Measurements from ENCODE around the gene KLHL29. TPM values are rescaled to one million over a fixed set of nuclear protein-coding genes. Genes with fewer than 3 reads are reported as not detected.

Gene KLHL29
- total and polyA plus RNA-seq, 10 of the 15 experiments (the other 5 are each of a cell fraction or from before 2014, with no cell fraction given), result 1.4 to 19.5 (median 6.1) TPM

DNA sequence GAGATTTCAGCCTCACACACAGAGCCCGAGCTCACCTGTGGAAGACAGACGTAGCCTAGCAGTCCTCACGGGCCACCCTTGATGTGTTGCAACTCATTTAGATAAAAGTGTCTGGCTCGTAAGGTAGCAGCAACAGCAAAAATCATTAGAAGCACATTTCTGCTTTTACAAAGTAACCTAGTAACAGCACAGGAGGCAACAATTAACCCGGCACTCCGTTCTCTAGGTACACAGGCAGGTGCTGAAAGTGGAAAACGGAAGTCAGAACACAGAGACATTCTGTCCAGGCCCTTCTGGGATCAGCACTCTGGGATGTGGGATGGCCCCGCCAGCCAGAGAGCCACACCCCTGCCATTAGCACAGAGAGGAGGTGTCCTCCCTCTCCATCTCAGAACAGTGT is 99.3 kb downstream of the KLHL29 start (continued):
- TF ChIP-seq, protein P1, sequence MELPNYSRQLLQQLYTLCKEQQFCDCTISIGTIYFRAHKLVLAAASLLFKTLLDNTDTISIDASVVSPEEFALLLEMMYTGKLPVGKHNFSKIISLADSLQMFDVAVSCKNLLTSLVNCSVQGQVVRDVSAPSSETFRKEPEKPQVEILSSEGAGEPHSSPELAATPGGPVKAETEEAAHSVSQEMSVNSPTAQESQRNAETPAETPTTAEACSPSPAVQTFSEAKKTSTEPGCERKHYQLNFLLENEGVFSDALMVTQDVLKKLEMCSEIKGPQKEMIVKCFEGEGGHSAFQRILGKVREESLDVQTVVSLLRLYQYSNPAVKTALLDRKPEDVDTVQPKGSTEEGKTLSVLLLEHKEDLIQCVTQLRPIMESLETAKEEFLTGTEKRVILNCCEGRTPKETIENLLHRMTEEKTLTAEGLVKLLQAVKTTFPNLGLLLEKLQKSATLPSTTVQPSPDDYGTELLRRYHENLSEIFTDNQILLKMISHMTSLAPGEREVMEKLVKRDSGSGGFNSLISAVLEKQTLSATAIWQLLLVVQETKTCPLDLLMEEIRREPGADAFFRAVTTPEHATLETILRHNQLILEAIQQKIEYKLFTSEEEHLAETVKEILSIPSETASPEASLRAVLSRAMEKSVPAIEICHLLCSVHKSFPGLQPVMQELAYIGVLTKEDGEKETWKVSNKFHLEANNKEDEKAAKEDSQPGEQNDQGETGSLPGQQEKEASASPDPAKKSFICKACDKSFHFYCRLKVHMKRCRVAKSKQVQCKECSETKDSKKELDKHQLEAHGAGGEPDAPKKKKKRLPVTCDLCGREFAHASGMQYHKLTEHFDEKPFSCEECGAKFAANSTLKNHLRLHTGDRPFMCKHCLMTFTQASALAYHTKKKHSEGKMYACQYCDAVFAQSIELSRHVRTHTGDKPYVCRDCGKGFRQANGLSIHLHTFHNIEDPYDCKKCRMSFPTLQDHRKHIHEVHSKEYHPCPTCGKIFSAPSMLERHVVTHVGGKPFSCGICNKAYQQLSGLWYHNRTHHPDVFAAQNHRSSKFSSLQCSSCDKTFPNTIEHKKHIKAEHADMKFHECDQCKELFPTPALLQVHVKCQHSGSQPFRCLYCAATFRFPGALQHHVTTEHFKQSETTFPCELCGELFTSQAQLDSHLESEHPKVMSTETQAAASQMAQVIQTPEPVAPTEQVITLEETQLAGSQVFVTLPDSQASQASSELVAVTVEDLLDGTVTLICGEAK (IDR thresholded peaks at IDR 0.05; ENCODE audit: borderline replicate concordance), result no peak
- TF ChIP-seq TCF7 (IDR thresholded peaks at IDR 0.05; ENCODE audit: borderline replicate concordance) (no peak), NFXL1 (IDR thresholded peaks at IDR 0.05; ENCODE audit: borderline replicate concordance) (no peak), ZNF384 (IDR thresholded peaks at IDR 0.05; ENCODE audit: borderline replicate concordance, low read depth, low read length) (no peak), PML (IDR thresholded peaks at IDR 0.05; ENCODE audit: low read length) (no peak)
- TF ChIP-seq, protein P2, sequence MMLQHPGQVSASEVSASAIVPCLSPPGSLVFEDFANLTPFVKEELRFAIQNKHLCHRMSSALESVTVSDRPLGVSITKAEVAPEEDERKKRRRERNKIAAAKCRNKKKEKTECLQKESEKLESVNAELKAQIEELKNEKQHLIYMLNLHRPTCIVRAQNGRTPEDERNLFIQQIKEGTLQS (IDR thresholded peaks at IDR 0.05; ENCODE audit: borderline replicate concordance, extremely low read depth, low read depth, low read length), result no peak
- TF ChIP-seq, protein P3, sequence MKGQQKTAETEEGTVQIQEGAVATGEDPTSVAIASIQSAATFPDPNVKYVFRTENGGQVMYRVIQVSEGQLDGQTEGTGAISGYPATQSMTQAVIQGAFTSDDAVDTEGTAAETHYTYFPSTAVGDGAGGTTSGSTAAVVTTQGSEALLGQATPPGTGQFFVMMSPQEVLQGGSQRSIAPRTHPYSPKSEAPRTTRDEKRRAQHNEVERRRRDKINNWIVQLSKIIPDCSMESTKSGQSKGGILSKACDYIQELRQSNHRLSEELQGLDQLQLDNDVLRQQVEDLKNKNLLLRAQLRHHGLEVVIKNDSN (IDR thresholded peaks at IDR 0.05; ENCODE audit: borderline replicate concordance, extremely low read length, insufficient read depth, low read depth, low read length), result no peak

DNA sequence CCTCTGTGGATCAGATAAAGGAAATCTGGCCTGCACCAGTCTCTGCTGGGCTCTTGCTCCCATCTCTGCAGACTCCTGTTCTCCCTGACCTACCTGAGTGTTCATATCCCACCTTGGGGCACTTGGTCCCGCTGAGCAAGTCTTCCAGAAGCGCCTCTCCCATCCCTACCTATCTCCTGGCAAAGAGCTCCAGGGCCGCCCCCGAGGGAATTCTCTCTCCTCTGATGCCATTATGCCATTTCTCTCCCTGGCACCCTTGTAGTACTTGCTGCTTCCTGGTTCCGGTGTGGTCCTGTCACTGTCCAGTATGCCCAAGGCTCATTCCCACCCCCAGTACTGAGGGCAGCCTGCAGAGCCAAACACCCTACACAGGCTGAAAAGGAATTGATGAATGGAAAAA is 99.8 kb downstream of the KLHL29 start:
- Histone ChIP-seq H3K9me3 (replicated peaks; ENCODE audit: control insufficient read depth, insufficient read depth, low read length) (no peaks in the 10 kb centered on the region), H4K20me1 (ENCODE audit: control insufficient read depth, insufficient read depth) (no peaks in the 10 kb centered on the region; the same call in 1 of the 2 replicates), H3K27ac (ENCODE audit: control insufficient read depth, insufficient read depth) (no peak overlapping the region), H3K27me3 (replicated peaks in 1 of 2; ENCODE audit: control insufficient read depth in 2 of 2, insufficient read depth in 2 of 2, low read length in 1 of 2) (no peaks in the 10 kb centered on the region), H3K4me2 (ENCODE audit: control insufficient read depth, insufficient read depth) (no peak overlapping the region), H3K4me1 (ENCODE audit: control insufficient read depth, insufficient read depth, low read length) (peaks cover 12% of the 10 kb centered on the region), H3K79me2 (ENCODE audit: control insufficient read depth, insufficient read depth, low read length) (no peaks in the 10 kb centered on the region), H3K4me3 (no peak overlapping the region), H2AFZ (ENCODE audit: control insufficient read depth, low read depth, low read length) (no peak overlapping the region), H3K36me3 (ENCODE audit: control insufficient read depth in 2 of 2, insufficient read depth in 2 of 2, low read length in 1 of 2) (peaks cover 0 to 7% of the 10 kb centered on the region in 2 experiments; a peak in 2 of 4 replicates), H3K9ac (ENCODE audit: control insufficient read depth, insufficient read depth, low read length) (no peak overlapping the region)
- TF ChIP-seq, protein P4, sequence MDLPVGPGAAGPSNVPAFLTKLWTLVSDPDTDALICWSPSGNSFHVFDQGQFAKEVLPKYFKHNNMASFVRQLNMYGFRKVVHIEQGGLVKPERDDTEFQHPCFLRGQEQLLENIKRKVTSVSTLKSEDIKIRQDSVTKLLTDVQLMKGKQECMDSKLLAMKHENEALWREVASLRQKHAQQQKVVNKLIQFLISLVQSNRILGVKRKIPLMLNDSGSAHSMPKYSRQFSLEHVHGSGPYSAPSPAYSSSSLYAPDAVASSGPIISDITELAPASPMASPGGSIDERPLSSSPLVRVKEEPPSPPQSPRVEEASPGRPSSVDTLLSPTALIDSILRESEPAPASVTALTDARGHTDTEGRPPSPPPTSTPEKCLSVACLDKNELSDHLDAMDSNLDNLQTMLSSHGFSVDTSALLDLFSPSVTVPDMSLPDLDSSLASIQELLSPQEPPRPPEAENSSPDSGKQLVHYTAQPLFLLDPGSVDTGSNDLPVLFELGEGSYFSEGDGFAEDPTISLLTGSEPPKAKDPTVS (IDR thresholded peaks at IDR 0.05; ENCODE audit: low read depth, low read length), result no peak
- TF ChIP-seq IRF4 (IDR thresholded peaks at IDR 0.05; ENCODE audit: low read depth, low read length) (no peak), SUPT20H (IDR thresholded peaks at IDR 0.05; ENCODE audit: borderline replicate concordance, control insufficient read depth, low read depth, low read length) (no peak), ASH2L (IDR thresholded peaks at IDR 0.05; ENCODE audit: borderline replicate concordance, low read depth) (no peak), ZNF207 (IDR thresholded peaks at IDR 0.05; ENCODE audit: borderline replicate concordance) (no peak), TCF12 (IDR thresholded peaks at IDR 0.05; ENCODE audit: low read depth, low read length) (no peak)
- in situ Hi-C loops (cut with MboI), result no loop called here
- FAIRE-seq (no peak), DNase-seq (ENCODE audit: low read depth, low spot score) (no peak), ATAC-seq (no peak)
- ChIA-PET CTCF (no interaction called here), RAD21 (ENCODE audit: unreplicated experiment) (no interaction called here), SMC1A (ENCODE audit: uncharacterized antibody, unreplicated experiment) (no interaction called here), POLR2A (no interaction called here)
- intact Hi-C loops (cut with micrococcal nuclease; ENCODE audit: unreplicated experiment), result no loop called here
- 33% methylated on average over 3 of the region's 5 CpGs for WGBS (ENCODE audit: insufficient coverage, insufficient replicate concordance, low lambda C conversion rate, missing lambda C conversion rate)
- no TSS peak for BruUV-seq (replicated peaks)
